Esophagus muscularis mucosa (tissue), 4 donors: Measurements from ENCODE around the gene IFFO2.

ENCODE experiments used
- EP300 ChIP-seq: sonication (generic); formaldehyde crosslinking; IDR thresholded peaks from one replicate; pipeline ENCODE4 v1.6.1; 2017; ENCODE audit warnings: antibody characterized with exemption
- POLR2A ChIP-seq: fragments of 450-650 bp; IDR thresholded peaks from one replicate; pipeline ENCODE4 v1.6.1; 2017; ENCODE audit warnings: antibody characterized with exemption, moderate library complexity, mild to moderate bottlenecking, low read depth
- TF ChIP-seq, protein P1 (sequence below), 3 experiments: fragments of 200-600 bp in 2 of 3; fragments of 450-650 bp in 1 of 3; sonication (generic) in 2 of 3; IDR thresholded peaks; one replicate each; pipeline ENCODE4 v1.5.1; 2017 to 2019; ENCODE audit warnings: antibody characterized with exemption in 3 of 3, mild to moderate bottlenecking in 2 of 3, moderate library complexity in 1 of 3

- TF ChIP-seq, protein P1, sequence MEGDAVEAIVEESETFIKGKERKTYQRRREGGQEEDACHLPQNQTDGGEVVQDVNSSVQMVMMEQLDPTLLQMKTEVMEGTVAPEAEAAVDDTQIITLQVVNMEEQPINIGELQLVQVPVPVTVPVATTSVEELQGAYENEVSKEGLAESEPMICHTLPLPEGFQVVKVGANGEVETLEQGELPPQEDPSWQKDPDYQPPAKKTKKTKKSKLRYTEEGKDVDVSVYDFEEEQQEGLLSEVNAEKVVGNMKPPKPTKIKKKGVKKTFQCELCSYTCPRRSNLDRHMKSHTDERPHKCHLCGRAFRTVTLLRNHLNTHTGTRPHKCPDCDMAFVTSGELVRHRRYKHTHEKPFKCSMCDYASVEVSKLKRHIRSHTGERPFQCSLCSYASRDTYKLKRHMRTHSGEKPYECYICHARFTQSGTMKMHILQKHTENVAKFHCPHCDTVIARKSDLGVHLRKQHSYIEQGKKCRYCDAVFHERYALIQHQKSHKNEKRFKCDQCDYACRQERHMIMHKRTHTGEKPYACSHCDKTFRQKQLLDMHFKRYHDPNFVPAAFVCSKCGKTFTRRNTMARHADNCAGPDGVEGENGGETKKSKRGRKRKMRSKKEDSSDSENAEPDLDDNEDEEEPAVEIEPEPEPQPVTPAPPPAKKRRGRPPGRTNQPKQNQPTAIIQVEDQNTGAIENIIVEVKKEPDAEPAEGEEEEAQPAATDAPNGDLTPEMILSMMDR (IDR thresholded peaks at IDR 0.05), result no peak
- TF ChIP-seq EP300, result no peak
- TF ChIP-seq POLR2A, result no peak
Observed at GRCh38 chr1:18854331-18855025, 102.0 kb downstream of the IFFO2 start.
